Body of pancreas (tissue), 4 donors: ENCODE measurements around the gene VSIG2.

Source experiments
- POLR2A ChIP-seq, 3 donors: fragments of 450-650 bp; IDR thresholded peaks; one replicate each; pipeline ENCODE4 v1.6.1; 2016; ENCODE audit warnings: antibody characterized with exemption in 3 of 3, mild to moderate bottlenecking in 2 of 3
- TF ChIP-seq, protein P1 (sequence below), 7 experiments: fragments of 450-650 bp in 4 of 7; fragments of 200-600 bp in 3 of 7; sonication (generic) in 3 of 7; IDR thresholded peaks; one replicate each; pipeline ENCODE4 v1.5.1; 2016 to 2019; ENCODE audit warnings: antibody characterized with exemption in 7 of 7

- TF ChIP-seq, protein P1, sequence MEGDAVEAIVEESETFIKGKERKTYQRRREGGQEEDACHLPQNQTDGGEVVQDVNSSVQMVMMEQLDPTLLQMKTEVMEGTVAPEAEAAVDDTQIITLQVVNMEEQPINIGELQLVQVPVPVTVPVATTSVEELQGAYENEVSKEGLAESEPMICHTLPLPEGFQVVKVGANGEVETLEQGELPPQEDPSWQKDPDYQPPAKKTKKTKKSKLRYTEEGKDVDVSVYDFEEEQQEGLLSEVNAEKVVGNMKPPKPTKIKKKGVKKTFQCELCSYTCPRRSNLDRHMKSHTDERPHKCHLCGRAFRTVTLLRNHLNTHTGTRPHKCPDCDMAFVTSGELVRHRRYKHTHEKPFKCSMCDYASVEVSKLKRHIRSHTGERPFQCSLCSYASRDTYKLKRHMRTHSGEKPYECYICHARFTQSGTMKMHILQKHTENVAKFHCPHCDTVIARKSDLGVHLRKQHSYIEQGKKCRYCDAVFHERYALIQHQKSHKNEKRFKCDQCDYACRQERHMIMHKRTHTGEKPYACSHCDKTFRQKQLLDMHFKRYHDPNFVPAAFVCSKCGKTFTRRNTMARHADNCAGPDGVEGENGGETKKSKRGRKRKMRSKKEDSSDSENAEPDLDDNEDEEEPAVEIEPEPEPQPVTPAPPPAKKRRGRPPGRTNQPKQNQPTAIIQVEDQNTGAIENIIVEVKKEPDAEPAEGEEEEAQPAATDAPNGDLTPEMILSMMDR (IDR thresholded peaks at IDR 0.05): no peak
- no peak for TF ChIP-seq POLR2A (IDR thresholded peaks at IDR 0.05)
Observed at GRCh38 chr11:124776865-124777645, 25.0 kb upstream of the VSIG2 start.
